SJSA1 (cell line): ENCODE data around the gene SIAH3. TPM values are rescaled to one million over a fixed set of nuclear protein-coding genes. Genes with fewer than 3 reads are reported as not detected.

Experiments used
- DNase-seq, 2 experiments: peaks; one replicate each; pipeline ENCODE4 v3.0.0-alpha.2; 2015 to 2020; ENCODE audit warnings: low spot score in 2 of 2, low read depth in 1 of 2
- H3K27ac ChIP-seq: fragments of 250-450 bp; sonication (Bioruptor Pico); 2 replicates; pipeline ENCODE4 v1.5.1; 2020; ENCODE audit warnings: mild to moderate bottlenecking, moderate library complexity
- H3K27me3 ChIP-seq: fragments of 250-450 bp; sonication (Bioruptor Pico); replicated peaks from 2 replicates; pipeline ENCODE4 v1.5.1; 2020; ENCODE audit warnings: mild to moderate bottlenecking, moderate library complexity
- H3K36me3 ChIP-seq: fragments of 250-450 bp; sonication (Bioruptor Pico); 2 replicates; pipeline ENCODE4 v1.5.1; 2020; ENCODE audit warnings: mild to moderate bottlenecking
- H3K4me1 ChIP-seq: fragments of 250-450 bp; sonication (Bioruptor Pico); replicated peaks from 2 replicates; pipeline ENCODE4 v1.6.1; 2021; ENCODE audit warnings: mild to moderate bottlenecking
- H3K4me3 ChIP-seq: fragments of 250-450 bp; sonication (Bioruptor Pico); 2 replicates; pipeline ENCODE4 v1.5.1; 2020; ENCODE audit warnings: mild to moderate bottlenecking
- H3K9me3 ChIP-seq: fragments of 250-450 bp; sonication (Bioruptor Pico); replicated peaks from 2 replicates; pipeline ENCODE4 v1.5.1; 2020; ENCODE audit warnings: mild to moderate bottlenecking
- total RNA-seq: library from RNA; depleted of rRNA; stranded (reverse); fragments of >200 nt; shearing (Covaris generic); gene quantifications from 2 replicates; pipeline ENCODE4 v1.2.3, GENCODE V29; 2014

The SIAH3 gene
- total RNA-seq, 1 experiment from 2014 or later: 0.08 TPM

DNA sequence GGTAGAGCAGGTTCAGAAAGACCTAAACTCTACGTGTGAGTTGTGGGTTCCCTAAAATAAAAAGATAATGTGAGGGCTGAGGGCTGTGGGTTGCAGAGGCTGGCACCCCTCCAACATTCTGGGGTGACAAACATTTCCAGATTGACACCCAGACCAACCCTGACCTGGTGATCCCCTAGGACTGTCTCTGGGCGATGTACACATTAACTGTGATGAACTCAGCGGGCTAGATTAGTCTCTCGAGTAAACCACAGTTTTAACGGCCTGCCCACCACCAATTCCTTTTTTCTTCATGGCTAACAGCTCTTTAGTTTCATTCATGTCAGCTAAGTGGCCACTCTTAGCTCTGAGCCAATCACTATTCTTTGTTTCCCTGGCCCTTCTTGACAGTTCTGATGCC is 24.8 kb downstream of the SIAH3 start:
- H3K27me3 ChIP-seq: no peaks in the 10 kb centered on the region
- H3K27ac ChIP-seq: no peak overlapping the region
- H3K4me1 ChIP-seq: no peaks in the 10 kb centered on the region
- no peak overlapping the region for H3K4me3 ChIP-seq
- H3K36me3 ChIP-seq: no peaks in the 10 kb centered on the region
- H3K9me3 ChIP-seq: no peaks in the 10 kb centered on the region
- DNase-seq: no peak

DNA sequence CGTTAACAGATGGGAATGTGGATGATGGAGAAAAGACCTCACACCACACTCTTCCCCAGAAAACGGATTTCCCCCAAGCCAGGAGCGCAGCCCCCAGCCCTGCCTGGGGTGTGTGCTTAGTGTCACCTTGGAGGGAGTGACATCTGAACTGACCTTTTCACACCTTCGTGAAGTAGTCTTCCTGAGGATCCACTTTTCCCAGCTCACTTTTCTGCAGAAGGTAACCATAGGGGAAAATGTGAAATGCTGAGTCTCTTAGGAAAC is 26.2 kb downstream of the SIAH3 start:
- Histone ChIP-seq H3K4me3 (no peak overlapping the region), H3K4me1 (no peaks in the 10 kb centered on the region), H3K27me3 (no peaks in the 10 kb centered on the region), H3K9me3 (no peaks in the 10 kb centered on the region), H3K36me3 (no peaks in the 10 kb centered on the region), H3K27ac (no peak overlapping the region)
- DNase-seq: no peak

DNA sequence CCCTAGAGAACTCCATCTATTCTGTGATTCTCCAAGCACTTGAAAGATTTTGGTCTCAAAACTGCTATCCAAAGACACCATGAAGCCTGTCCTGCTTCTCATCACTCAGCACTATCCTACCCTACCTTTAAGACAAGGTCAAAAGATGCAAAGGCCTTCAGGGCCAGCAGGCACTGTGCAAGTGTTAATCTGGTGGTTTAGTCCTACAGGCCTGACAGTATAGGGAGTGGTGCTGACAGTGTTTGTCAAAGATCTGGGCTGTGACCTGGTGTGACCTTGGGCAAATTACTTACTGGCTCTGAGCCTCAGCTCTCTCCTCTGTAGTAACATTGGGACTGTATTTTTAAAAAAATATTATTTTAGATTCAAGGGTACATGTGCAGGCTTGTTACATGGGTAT is 28.0 kb downstream of the SIAH3 start:
- no peak overlapping the region for H3K4me3 ChIP-seq
- H3K9me3 ChIP-seq: no peaks in the 10 kb centered on the region
- no peak for DNase-seq
- no peaks in the 10 kb centered on the region for H3K27me3 ChIP-seq
- H3K36me3 ChIP-seq: no peaks in the 10 kb centered on the region
- no peaks in the 10 kb centered on the region for H3K4me1 ChIP-seq
- H3K27ac ChIP-seq: no peak overlapping the region

DNA sequence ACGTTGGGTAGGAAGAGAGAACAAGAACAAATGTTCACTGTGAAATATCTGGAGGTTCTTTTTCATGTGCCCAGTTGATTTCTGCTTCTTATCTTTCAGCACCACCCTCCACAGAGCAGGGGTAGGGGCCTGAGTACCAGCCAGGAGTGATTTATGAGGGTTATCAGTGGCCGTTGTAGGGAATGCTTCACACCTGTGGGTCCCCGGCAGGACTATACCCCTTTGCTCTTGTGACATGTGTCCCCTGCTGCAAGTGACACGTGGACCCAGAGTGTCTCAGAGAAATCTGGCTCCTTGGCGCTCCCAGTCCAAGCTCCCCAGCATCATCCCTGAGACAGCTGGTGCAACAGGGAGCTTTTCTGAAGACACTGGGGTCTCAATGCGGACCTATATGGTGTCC is 29.7 kb downstream of the SIAH3 start:
- Histone ChIP-seq H3K4me3 (no peak overlapping the region), H3K36me3 (no peaks in the 10 kb centered on the region), H3K4me1 (no peaks in the 10 kb centered on the region), H3K27me3 (no peaks in the 10 kb centered on the region), H3K9me3 (no peaks in the 10 kb centered on the region), H3K27ac (no peak overlapping the region)
- DNase-seq: no peak

DNA sequence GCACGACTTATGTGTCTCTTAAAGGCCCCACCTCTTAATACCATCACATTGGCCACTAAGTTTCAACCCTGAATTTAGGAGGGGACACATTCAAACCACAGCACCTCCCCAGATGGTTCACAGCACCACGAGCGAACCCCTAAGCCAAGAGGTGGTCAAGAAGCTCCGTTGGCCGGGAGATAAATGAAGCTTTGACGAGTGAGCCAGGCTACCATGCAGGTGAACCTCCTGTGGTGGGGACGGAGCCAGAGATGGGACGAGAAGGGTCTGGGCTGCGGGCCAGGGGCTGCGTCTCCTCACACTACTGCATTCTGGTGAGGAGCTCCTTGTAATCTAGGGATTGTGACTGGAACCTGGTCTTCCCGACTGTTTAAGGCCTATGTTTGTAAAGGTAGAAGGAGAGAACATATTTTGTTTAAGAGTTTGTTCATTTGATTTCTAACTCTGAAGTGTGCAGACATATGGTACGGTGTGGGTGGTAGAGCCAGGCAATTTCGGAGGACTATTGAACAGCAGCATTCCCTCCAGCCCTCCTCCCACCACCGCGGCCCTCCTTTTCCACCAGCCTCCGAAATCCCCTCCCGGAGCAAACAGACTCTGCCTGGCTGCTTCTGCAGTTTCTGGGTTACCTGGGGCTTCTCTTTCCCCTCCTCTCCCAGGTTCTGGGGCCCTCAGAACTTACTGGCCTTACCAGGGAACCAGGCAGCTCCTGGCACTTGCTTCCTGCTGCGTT is 31.3 kb downstream of the SIAH3 start:
- Histone ChIP-seq H3K4me1 (no peaks in the 10 kb centered on the region), H3K9me3 (no peaks in the 10 kb centered on the region), H3K36me3 (no peaks in the 10 kb centered on the region), H3K27ac (no peak overlapping the region), H3K4me3 (no peak overlapping the region), H3K27me3 (no peaks in the 10 kb centered on the region)
- DNase-seq: no peak

DNA sequence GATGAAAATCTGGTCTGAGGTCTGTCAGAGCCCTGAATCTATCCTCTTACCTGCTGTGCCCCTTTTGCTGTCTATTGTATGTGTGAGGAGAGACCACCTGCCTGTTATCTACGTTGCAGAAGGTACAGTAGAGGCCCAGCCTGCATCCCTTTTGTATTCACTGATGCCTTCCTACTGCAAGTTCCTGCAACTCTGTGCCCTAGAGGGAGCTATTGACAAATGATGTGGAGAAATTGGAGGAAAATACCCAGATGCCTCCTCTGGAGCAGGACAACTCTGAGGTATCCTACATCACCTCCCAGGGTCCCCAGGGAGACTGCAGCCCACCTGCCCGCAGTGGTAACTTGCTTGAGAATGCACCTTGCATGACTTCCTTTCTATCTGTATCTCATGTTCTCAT is 33.7 kb downstream of the SIAH3 start:
- DNase-seq: no peak
- Histone ChIP-seq H3K27me3 (no peaks in the 10 kb centered on the region), H3K36me3 (no peaks in the 10 kb centered on the region), H3K9me3 (no peaks in the 10 kb centered on the region), H3K4me1 (no peaks in the 10 kb centered on the region), H3K4me3 (no peak overlapping the region), H3K27ac (no peak overlapping the region)

DNA sequence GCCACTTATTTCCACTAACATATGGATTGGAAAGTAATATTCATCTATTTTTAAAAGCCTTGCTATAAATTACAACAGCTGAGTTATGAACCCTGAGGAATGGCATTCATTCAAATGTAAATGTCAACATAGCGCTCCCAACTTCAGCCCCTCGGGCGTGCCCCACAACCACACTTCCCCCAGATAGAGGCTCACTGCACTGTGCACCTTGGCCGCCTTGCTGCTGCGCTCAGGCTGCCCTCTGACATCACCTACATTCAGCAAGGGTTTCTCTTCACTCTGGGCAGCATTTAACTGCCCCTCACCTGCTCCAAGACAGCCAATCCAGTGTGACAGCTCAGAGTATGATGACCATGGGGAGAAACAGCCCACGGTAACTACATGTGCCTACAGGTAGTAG is 35.1 kb downstream of the SIAH3 start:
- no peak for DNase-seq
- Histone ChIP-seq H3K4me1 (no peaks in the 10 kb centered on the region), H3K27me3 (no peaks in the 10 kb centered on the region), H3K9me3 (no peaks in the 10 kb centered on the region), H3K36me3 (no peaks in the 10 kb centered on the region), H3K4me3 (no peak overlapping the region), H3K27ac (no peak overlapping the region)

DNA sequence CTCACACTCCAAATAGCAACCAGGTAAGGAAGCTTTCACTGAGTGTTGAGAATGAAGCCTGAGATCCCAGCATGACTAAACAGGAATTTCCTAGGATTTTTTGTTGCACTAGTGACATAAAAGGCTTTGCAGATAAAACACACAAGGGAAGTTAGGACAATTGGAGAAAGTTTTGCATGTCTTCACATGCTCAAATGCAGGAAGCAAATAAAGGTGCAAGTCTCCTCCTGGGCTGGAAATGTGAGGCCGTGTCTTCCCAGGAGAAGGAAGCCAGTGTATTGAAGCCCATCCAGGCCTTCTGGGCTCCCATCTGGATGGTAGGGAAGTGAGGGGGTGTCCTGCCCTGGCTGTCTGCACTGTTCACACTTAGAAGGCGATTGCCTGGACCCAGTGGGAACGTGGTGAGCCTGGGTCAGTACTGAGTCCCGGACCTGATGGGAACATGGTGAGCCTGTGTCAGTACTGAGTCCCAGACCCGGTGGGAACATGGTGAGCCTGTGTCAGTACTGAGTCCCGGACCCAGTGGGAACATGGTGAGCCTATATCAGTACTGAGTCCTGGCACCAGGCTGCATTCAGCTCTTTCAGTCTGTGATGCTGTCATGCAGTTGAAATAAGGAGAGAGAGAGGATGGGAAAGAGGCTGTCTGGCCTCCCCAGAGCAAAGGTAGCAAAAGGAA is 38.7 kb downstream of the SIAH3 start:
- no peak for DNase-seq
- H3K4me3 ChIP-seq: no peak overlapping the region
- no peak overlapping the region for H3K27ac ChIP-seq
- H3K9me3 ChIP-seq: no peaks in the 10 kb centered on the region
- H3K4me1 ChIP-seq: no peaks in the 10 kb centered on the region
- H3K36me3 ChIP-seq: no peaks in the 10 kb centered on the region
- H3K27me3 ChIP-seq: no peaks in the 10 kb centered on the region

DNA sequence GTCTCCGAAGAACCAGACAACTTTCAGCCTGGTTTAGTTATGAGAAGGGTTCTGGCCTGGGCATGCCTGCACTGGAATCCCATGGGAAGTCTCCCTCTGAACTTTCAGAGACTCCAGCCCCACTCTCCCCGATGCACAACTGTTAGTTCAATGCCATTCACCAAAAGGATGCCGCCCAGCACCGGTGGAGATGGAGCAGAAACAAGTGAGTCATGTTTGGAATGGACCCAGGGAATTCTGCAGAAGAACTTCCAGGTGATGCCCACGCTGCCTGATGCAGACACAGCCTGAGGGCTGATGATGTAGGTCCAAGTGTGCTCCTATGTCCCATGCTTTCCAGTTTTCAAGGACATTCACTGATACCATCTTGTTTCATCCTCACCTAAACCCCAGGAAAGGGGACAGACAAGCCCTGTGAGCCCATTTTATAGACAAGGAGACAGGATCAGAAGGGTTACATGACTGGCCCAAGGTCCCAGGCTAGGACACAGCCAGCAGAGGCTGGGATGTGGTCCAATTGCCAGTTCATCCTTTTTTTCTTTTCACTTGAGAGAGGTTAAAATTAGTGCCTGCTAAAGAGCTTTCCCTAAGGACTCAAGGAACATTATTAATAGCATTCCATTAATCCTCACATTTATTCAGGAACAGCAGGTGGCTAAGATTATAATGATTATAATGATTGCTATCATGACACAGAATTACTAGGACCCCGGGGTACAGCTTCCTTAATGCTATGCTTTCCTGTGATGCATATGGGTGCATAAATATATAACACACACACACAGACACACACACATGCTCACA is 39.5 kb downstream of the SIAH3 start:
- Histone ChIP-seq H3K27me3 (no peaks in the 10 kb centered on the region), H3K4me1 (no peaks in the 10 kb centered on the region), H3K36me3 (no peaks in the 10 kb centered on the region), H3K9me3 (no peaks in the 10 kb centered on the region), H3K4me3 (no peak overlapping the region), H3K27ac (no peak overlapping the region)
- DNase-seq: no peak

DNA sequence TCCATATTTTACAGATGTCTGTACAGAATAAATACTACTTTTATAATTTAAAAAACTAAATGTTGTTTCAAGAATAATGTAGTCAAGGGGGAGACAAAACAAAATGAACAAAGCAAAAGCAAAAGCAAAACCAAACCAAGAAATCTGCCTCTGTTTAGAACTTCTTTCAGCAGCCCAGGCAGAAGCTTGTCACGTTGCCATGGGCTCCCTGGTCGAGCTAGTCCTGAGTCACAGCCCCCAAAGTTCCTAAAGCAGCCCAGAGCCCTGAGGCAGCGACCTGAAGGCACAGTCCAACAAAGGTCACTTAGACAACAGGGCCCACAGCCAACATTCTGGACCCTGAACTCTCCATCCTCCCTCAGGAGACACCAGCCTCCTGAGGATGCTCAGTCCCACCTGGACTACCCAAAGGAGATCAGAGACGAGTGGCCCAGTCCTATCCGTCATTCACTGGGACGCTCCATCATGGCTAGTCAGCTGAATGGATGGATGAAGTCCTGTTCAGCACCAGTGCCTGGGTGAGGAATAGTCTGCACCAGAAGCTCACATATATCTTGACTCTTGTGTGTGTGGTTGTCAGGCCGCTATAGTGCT is 41.7 kb downstream of the SIAH3 start:
- Histone ChIP-seq H3K4me1 (no peaks in the 10 kb centered on the region), H3K27me3 (no peaks in the 10 kb centered on the region), H3K9me3 (no peaks in the 10 kb centered on the region), H3K27ac (no peak overlapping the region), H3K36me3 (no peaks in the 10 kb centered on the region), H3K4me3 (no peak overlapping the region)
- DNase-seq: no peak

DNA sequence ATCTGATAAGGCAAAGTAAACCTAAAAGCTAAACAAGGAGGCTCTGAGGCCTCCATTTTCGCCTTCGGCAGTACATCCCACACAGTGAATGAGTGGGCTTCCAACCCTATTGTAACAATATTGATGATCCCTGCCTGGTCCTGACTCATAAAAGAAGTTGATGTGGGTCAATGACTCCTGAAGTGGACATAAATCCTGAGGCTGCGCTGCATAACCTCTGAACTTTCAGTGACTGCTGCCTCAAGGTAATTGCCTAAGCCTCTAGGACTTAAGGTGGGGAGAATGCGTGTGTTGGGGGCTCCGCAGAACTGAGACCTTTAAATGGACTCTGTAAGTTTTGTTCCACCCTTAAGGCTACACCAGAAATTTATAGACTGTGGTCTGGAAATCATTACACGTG is 42.6 kb downstream of the SIAH3 start:
- H3K27me3 ChIP-seq: no peaks in the 10 kb centered on the region
- H3K4me3 ChIP-seq: no peak overlapping the region
- no peaks in the 10 kb centered on the region for H3K36me3 ChIP-seq
- no peak overlapping the region for H3K27ac ChIP-seq
- DNase-seq: no peak
- H3K4me1 ChIP-seq: no peaks in the 10 kb centered on the region
- no peaks in the 10 kb centered on the region for H3K9me3 ChIP-seq

DNA sequence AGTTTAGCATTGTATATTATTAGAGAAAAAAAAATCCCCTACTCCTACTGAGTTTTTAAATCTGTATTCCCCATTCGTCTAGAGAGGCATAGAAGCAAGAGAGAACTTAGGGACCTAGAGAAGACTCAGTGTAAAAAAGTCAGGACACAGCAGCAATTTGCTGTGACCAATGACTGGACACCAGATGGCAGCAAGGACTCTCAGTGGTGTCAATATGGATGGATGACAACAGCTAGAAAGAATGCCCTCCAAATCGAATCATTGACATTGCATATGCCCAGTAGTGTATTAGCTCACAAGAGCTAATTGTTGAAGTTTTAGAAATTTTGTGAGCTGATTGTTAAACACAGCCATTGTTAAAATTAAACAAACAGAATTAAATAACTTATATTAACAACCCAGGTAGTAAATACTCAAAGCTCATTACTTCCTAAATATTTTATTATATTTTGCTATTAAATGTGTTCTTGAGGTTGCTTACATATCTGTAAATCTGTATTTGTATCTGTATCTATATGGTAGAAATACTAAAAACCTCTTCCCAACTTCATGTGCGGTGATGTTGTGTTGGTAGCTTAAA is 43.9 kb downstream of the SIAH3 start:
- peak in 1 of 2 experiments; percentile 3 for DNase-seq
- Histone ChIP-seq H3K36me3 (no peaks in the 10 kb centered on the region), H3K27me3 (no peaks in the 10 kb centered on the region), H3K27ac (no peak overlapping the region), H3K4me1 (no peaks in the 10 kb centered on the region), H3K9me3 (no peaks in the 10 kb centered on the region), H3K4me3 (no peak overlapping the region)

DNA sequence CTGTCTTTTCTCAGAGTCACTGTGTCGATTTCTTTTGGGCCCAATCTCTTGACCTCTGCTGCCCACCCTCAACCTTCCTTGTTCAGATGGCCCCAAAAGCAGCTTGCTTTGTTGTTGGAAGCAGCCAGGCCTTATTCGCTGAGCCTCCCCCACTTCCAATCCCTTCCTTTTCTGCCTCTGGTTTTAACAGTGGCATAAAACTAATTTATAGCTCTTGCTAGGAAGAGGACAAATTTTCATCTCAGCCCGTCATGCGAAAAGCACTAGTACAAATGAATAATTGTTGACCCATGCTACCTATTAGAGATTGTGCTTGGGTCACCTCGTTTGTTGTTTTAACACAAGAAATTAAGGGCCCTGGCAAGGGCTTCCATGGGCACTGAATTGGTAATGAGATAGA is 51.1 kb downstream of the SIAH3 start:
- peak in 1 of 2 experiments; percentile 2 for DNase-seq
- Histone ChIP-seq H3K27me3 (no peaks in the 10 kb centered on the region), H3K9me3 (no peaks in the 10 kb centered on the region), H3K27ac (no peak overlapping the region), H3K36me3 (no peaks in the 10 kb centered on the region), H3K4me1 (no peaks in the 10 kb centered on the region), H3K4me3 (no peak overlapping the region)

DNA sequence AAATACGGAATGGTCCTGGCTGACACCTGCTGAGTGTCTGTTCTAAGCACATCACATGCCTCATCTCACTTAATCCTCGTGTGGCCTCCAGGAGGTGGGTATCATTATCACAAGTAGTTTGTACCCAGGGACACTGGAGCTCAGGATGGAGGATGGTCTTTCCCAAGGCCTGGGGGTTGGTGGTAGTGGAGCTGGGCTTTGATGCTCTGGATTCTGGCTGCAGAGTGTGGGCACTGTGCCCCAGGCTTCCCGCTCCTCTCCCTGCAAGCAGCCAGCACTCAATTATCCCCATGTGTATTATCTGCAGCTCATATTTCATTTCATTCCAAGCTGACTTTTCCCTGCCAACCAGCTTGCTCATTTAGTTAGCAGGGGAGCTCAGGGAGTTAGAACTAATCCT is 52.1 kb downstream of the SIAH3 start:
- no peaks in the 10 kb centered on the region for H3K27me3 ChIP-seq
- H3K36me3 ChIP-seq: no peaks in the 10 kb centered on the region
- DNase-seq: no peak
- H3K4me3 ChIP-seq: no peak overlapping the region
- H3K27ac ChIP-seq: no peak overlapping the region
- no peaks in the 10 kb centered on the region for H3K4me1 ChIP-seq
- no peaks in the 10 kb centered on the region for H3K9me3 ChIP-seq
